Activated T-cell treated with anti-CD3 and anti-CD28 coated beads, Interleukin-2, amount 50 U/mL, for 72 hours (primary cell): ENCODE measurements around the gene FSTL4. TPM values are rescaled to one million over a fixed set of nuclear protein-coding genes. Genes with fewer than 3 reads are reported as not detected.

Experiments used
- ATAC-seq, 2 donors: fragments of 150-1000 bp; cut with Tn5 transposase; replicated peaks in 1 of 2; 2 replicates each; pipeline ENCODE4 v1.10.0; 2021; ENCODE audit warnings: moderate library complexity in 2 of 2, mild to moderate bottlenecking in 1 of 2
- DNase-seq, 2 donors: peaks; one replicate each; pipeline ENCODE4 v3.0.0; 2021 to 2022; ENCODE audit warnings: mixed read lengths in 1 of 2
- H3K27ac Mint-ChIP-seq: one replicate; pipeline ENCODE4 v1.8.0; 2022; ENCODE audit warnings: mild to moderate bottlenecking, moderate library complexity, mixed read lengths
- H3K27me3 Mint-ChIP-seq: one replicate; pipeline ENCODE4 v1.8.0; 2022; ENCODE audit warnings: low read depth, mixed read lengths
- H3K36me3 Mint-ChIP-seq, 2 donors: one replicate each; pipeline ENCODE4 v1.8.0; 2022; ENCODE audit warnings: mixed read lengths in 2 of 2, mild to moderate bottlenecking in 1 of 2; ENCODE audit not compliant: insufficient read depth in 2 of 2
- H3K4me1 Mint-ChIP-seq: one replicate; pipeline ENCODE4 v1.8.0; 2022; ENCODE audit warnings: low read depth, mixed read lengths
- H3K4me3 Mint-ChIP-seq, 2 donors: one replicate each; pipeline ENCODE4 v1.8.0; 2022; ENCODE audit warnings: mild to moderate bottlenecking in 2 of 2, mixed read lengths in 2 of 2, moderate library complexity in 2 of 2
- H3K9me3 Mint-ChIP-seq, 2 donors: one replicate each; pipeline ENCODE4 v1.8.0; 2022; ENCODE audit warnings: mixed read lengths in 2 of 2
- total RNA-seq, 2 donors: library from RNA; stranded (reverse); gene quantifications; one replicate each; pipeline ENCODE4 v1.2.3, GENCODE V29; 2022

The FSTL4 gene
- total RNA-seq, 2 donors from 2014 or later: not detected

- H3K9me3 Mint-ChIP-seq: no peaks in the 10 kb centered on the region
- ATAC-seq (no peak), DNase-seq (no peak)
- H3K27me3 Mint-ChIP-seq: peaks cover 7% of the 10 kb centered on the region
- H3K4me3 Mint-ChIP-seq: no peak overlapping the region
- H3K27ac Mint-ChIP-seq: no peak overlapping the region
- H3K4me1 Mint-ChIP-seq: no peaks in the 10 kb centered on the region
- no peaks in the 10 kb centered on the region for H3K36me3 Mint-ChIP-seq
Observed at GRCh38 chr5:133363807-133364587, 248.3 kb downstream of the FSTL4 start.

- DNase-seq: no peak
- no peak overlapping the region for H3K27ac Mint-ChIP-seq
Observed at GRCh38 chr5:133362438-133362837, 249.9 kb downstream of the FSTL4 start.

GRCh38 chr5:133361922-133362321, 250.4 kb downstream of the FSTL4 start:
- Mint-ChIP-seq H3K4me3 (no peak overlapping the region), H3K27ac (no peak overlapping the region), H3K4me1 (no peaks in the 10 kb centered on the region), H3K36me3 (no peaks in the 10 kb centered on the region), H3K27me3 (peaks cover 7% of the 10 kb centered on the region), H3K9me3 (no peaks in the 10 kb centered on the region)
- DNase-seq (no peak), ATAC-seq (no peak)

More at GRCh38 chr5:133362438-133362837, 249.9 kb downstream of the FSTL4 start:
- H3K27me3 Mint-ChIP-seq: peaks cover 7% of the 10 kb centered on the region
- H3K36me3 Mint-ChIP-seq: no peaks in the 10 kb centered on the region
- H3K4me3 Mint-ChIP-seq: no peak overlapping the region
- H3K4me1 Mint-ChIP-seq: no peaks in the 10 kb centered on the region
- ATAC-seq: no peak
- no peaks in the 10 kb centered on the region for H3K9me3 Mint-ChIP-seq

- H3K36me3 Mint-ChIP-seq: no peaks in the 10 kb centered on the region
- H3K27ac Mint-ChIP-seq: no peak overlapping the region
- peaks cover 7% of the 10 kb centered on the region for H3K4me1 Mint-ChIP-seq
- no peak overlapping the region for H3K4me3 Mint-ChIP-seq
- ATAC-seq (no peak), DNase-seq (no peak)
- H3K27me3 Mint-ChIP-seq: peaks cover 2% of the 10 kb centered on the region
- H3K9me3 Mint-ChIP-seq: no peaks in the 10 kb centered on the region
Observed at GRCh38 chr5:133360693-133361472, 251.5 kb downstream of the FSTL4 start.

GRCh38 chr5:133359861-133360260, 252.5 kb downstream of the FSTL4 start:
- Mint-ChIP-seq H3K27ac (no peak overlapping the region), H3K4me1 (peaks cover 7% of the 10 kb centered on the region), H3K27me3 (no peaks in the 10 kb centered on the region), H3K9me3 (no peaks in the 10 kb centered on the region), H3K36me3 (no peaks in the 10 kb centered on the region), H3K4me3 (no peak overlapping the region)
- no peak for DNase-seq
- no peak for ATAC-seq

- peaks cover 7% of the 10 kb centered on the region for H3K4me1 Mint-ChIP-seq
- H3K9me3 Mint-ChIP-seq: no peaks in the 10 kb centered on the region
- no peak overlapping the region for H3K4me3 Mint-ChIP-seq
- H3K36me3 Mint-ChIP-seq: no peaks in the 10 kb centered on the region
- no peak overlapping the region for H3K27ac Mint-ChIP-seq
- no peaks in the 10 kb centered on the region for H3K27me3 Mint-ChIP-seq
- ATAC-seq (no peak), DNase-seq (no peak)
Observed at GRCh38 chr5:133358271-133358670, 254.1 kb downstream of the FSTL4 start.

- H3K4me3 Mint-ChIP-seq: no peak overlapping the region
- H3K36me3 Mint-ChIP-seq: no peaks in the 10 kb centered on the region
- no peak for ATAC-seq
- peaks cover 7% of the 10 kb centered on the region for H3K4me1 Mint-ChIP-seq
- H3K27ac Mint-ChIP-seq: no peak overlapping the region
- no peaks in the 10 kb centered on the region for H3K9me3 Mint-ChIP-seq
- H3K27me3 Mint-ChIP-seq: no peaks in the 10 kb centered on the region
- no peak for DNase-seq
Observed at GRCh38 chr5:133357758-133358157, 254.6 kb downstream of the FSTL4 start.

GRCh38 chr5:133356984-133357421, 255.3 kb downstream of the FSTL4 start:
- Mint-ChIP-seq H3K4me1 (peaks cover 7% of the 10 kb centered on the region), H3K36me3 (no peaks in the 10 kb centered on the region), H3K4me3 (no peak overlapping the region), H3K27ac (no peak overlapping the region), H3K27me3 (no peaks in the 10 kb centered on the region), H3K9me3 (no peaks in the 10 kb centered on the region)
- ATAC-seq (no peak), DNase-seq (no peak)

- Mint-ChIP-seq H3K36me3 (no peaks in the 10 kb centered on the region), H3K27me3 (no peaks in the 10 kb centered on the region), H3K9me3 (no peaks in the 10 kb centered on the region), H3K27ac (no peak overlapping the region), H3K4me1 (peaks cover 7% of the 10 kb centered on the region), H3K4me3 (no peak overlapping the region)
- peak; percentile 63 to 77 for ATAC-seq
- no peak for DNase-seq
Observed at GRCh38 chr5:133356396-133356983, 255.9 kb downstream of the FSTL4 start.

- Mint-ChIP-seq H3K4me3 (no peak overlapping the region), H3K27me3 (peaks cover 7% of the 10 kb centered on the region), H3K9me3 (no peaks in the 10 kb centered on the region), H3K4me1 (peaks cover 7% of the 10 kb centered on the region), H3K36me3 (no peaks in the 10 kb centered on the region), H3K27ac (no peak overlapping the region)
- ATAC-seq: no peak
- no peak for DNase-seq
Observed at GRCh38 chr5:133354323-133355185, 257.8 kb downstream of the FSTL4 start.

- no peaks in the 10 kb centered on the region for H3K9me3 Mint-ChIP-seq
- no peaks in the 10 kb centered on the region for H3K36me3 Mint-ChIP-seq
- ATAC-seq (no peak), DNase-seq (no peak)
- H3K27me3 Mint-ChIP-seq: peaks cover 7% of the 10 kb centered on the region
- no peak overlapping the region for H3K4me3 Mint-ChIP-seq
- H3K4me1 Mint-ChIP-seq: peaks cover 7% of the 10 kb centered on the region
- H3K27ac Mint-ChIP-seq: no peak overlapping the region
Observed at GRCh38 chr5:133353741-133354140, 258.6 kb downstream of the FSTL4 start.

- no peak for DNase-seq
- Mint-ChIP-seq H3K4me1 (peaks cover 5% of the 10 kb centered on the region), H3K36me3 (no peaks in the 10 kb centered on the region), H3K4me3 (no peak overlapping the region), H3K9me3 (no peaks in the 10 kb centered on the region), H3K27ac (no peak overlapping the region), H3K27me3 (peaks cover 17% of the 10 kb centered on the region)
- ATAC-seq: no peak
Observed at GRCh38 chr5:133348406-133348805, 263.9 kb downstream of the FSTL4 start.
